ENCODE data around the gene ASXL1. TPM values are rescaled to one million over a fixed set of nuclear protein-coding genes. Genes with fewer than 3 reads are reported as not detected.

ASXL1 gene
- total and polyA plus RNA-seq, 9 of the 15 experiments (the other 6 are each of a cell fraction or from before 2014, with no cell fraction given): 6.5 to 65.3 (median 32.3) TPM

DNA sequence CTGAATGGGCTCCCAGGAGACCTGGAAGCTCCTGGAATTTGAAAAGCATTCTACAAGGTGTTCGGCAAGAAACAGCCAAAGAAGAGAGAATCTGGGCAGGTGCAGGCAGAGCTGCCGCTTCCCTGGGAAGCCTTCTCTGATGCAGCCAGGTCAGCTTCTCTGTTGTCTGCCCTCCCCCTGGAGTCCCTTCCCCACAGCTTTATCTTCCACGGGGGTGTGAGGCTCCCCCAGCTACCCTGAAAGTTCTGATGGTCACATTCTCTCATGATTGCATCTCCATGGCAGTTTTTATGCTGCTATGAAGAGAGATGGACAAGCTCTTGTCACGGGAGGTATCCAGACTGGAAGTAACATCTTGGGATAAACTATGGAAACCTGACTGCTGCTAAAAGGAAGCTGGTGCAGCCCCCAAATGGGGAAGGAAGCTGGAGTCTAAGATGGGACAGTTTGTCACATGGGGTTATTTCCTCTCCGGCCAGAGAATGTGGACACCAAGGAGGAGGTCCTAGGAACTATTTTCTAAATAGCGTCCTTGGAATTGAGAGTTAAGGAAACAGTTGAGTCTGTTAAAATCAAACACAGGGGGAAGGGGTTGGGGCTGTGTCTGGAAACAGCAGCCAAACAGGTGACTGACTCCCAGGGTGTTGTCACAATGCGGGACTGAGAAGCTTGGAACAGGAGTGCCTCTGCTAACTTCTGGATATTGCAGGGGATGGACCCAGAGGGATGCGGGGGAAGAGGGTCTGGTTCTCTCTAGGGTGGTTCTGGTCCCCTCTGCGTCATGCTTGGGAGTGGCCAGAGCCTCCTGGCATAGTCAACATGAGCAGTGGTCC is 91.1 kb downstream of the ASXL1 start:
- BruUV-seq (replicated peaks): no TSS peak
- Histone ChIP-seq H3K79me2 (ENCODE audit: control insufficient read depth, insufficient read depth, low read length) (no peaks in the 10 kb centered on the region), H3K36me3 (ENCODE audit: control insufficient read depth, insufficient read depth, low read length) (peaks cover 99% of the 10 kb centered on the region), H3K27ac (ENCODE audit: extremely low read depth, low read depth, low read length) (no peak overlapping the region), H3K9me3 (replicated peaks; ENCODE audit: control insufficient read depth, insufficient read depth, low read depth, low read length) (no peaks in the 10 kb centered on the region), H2AFZ (ENCODE audit: low read depth, low read length) (no peak overlapping the region), H4K20me1 (replicated peaks; ENCODE audit: control insufficient read depth, insufficient read depth, low read length) (0 out of 2 replicates have a peak, but pooled peaks cover 12% of the 10 kb centered on the region), H3K27me3 (ENCODE audit: control insufficient read depth in 2 of 2, insufficient read depth in 2 of 2, low read length in 2 of 2) (no peaks in the 10 kb centered on the region), H3K4me3 (no peak overlapping the region), H3K9ac (ENCODE audit: insufficient read depth in 1 of 2, low read depth in 2 of 2, low read length in 2 of 2) (peak overlapping the region in 1 of 2 experiments; percentile 6; a peak in 1 of 4 replicates), H3K9me1 (ENCODE audit: control insufficient read depth, insufficient read depth, low read length) (peaks cover under 1% of the 10 kb centered on the region), H3K4me2 (ENCODE audit: insufficient read depth, low read length) (no peak overlapping the region), H3K4me1 (replicated peaks in 1 of 2; ENCODE audit: control insufficient read depth in 2 of 2, insufficient read depth in 2 of 2, low read length in 2 of 2) (peaks cover 0 to 15% of the 10 kb centered on the region in 2 experiments; a peak in 2 of 5 replicates)
- intact Hi-C loops (cut with micrococcal nuclease) (no loop called here), in situ Hi-C loops (cut with MboI) (no loop called here)
- FAIRE-seq (no peak), DNase-seq (ENCODE audit: extremely low read depth in 1 of 4, low spot score in 3 of 4) (no peak), ATAC-seq (no peak)
- 72% methylated on average over 7 of the region's 9 CpGs for WGBS (ENCODE audit: insufficient coverage, low coverage, missing lambda C conversion rate)
- TF ChIP-seq EZH2 (IDR thresholded peaks at IDR 0.05; ENCODE audit: borderline replicate concordance, low read depth, low read length) (no peak), ZBTB2 (IDR thresholded peaks at IDR 0.05) (no peak), USF1 (CRISPR knock-in tag; IDR thresholded peaks at IDR 0.05) (no peak), ZNF212 (CRISPR knock-in tag; IDR thresholded peaks at IDR 0.05) (no peak), PRPF4 (IDR thresholded peaks at IDR 0.05; ENCODE audit: insufficient read depth, low read depth, low read length, poor library complexity, severe bottlenecking) (no peak)
- TF ChIP-seq, protein P1, sequence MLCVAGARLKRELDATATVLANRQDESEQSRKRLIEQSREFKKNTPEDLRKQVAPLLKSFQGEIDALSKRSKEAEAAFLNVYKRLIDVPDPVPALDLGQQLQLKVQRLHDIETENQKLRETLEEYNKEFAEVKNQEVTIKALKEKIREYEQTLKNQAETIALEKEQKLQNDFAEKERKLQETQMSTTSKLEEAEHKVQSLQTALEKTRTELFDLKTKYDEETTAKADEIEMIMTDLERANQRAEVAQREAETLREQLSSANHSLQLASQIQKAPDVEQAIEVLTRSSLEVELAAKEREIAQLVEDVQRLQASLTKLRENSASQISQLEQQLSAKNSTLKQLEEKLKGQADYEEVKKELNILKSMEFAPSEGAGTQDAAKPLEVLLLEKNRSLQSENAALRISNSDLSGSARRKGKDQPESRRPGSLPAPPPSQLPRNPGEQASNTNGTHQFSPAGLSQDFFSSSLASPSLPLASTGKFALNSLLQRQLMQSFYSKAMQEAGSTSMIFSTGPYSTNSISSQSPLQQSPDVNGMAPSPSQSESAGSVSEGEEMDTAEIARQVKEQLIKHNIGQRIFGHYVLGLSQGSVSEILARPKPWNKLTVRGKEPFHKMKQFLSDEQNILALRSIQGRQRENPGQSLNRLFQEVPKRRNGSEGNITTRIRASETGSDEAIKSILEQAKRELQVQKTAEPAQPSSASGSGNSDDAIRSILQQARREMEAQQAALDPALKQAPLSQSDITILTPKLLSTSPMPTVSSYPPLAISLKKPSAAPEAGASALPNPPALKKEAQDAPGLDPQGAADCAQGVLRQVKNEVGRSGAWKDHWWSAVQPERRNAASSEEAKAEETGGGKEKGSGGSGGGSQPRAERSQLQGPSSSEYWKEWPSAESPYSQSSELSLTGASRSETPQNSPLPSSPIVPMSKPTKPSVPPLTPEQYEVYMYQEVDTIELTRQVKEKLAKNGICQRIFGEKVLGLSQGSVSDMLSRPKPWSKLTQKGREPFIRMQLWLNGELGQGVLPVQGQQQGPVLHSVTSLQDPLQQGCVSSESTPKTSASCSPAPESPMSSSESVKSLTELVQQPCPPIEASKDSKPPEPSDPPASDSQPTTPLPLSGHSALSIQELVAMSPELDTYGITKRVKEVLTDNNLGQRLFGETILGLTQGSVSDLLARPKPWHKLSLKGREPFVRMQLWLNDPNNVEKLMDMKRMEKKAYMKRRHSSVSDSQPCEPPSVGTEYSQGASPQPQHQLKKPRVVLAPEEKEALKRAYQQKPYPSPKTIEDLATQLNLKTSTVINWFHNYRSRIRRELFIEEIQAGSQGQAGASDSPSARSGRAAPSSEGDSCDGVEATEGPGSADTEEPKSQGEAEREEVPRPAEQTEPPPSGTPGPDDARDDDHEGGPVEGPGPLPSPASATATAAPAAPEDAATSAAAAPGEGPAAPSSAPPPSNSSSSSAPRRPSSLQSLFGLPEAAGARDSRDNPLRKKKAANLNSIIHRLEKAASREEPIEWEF (CRISPR knock-in tag; IDR thresholded peaks at IDR 0.05): no peak
- ChIA-PET CTCF (ENCODE audit: low intra/inter-chr PET ratio) (no interaction called here), POLR2A (interaction anchor here (0.5 to 1.4 kb wide), 3 partner anchors 18 to 171 kb away, joined by 3 read pairs; no protein-coding TSS in a partner anchor)
